K562 (cell line): ENCODE results near the gene RACGAP1. TPM values are rescaled to one million over a fixed set of nuclear protein-coding genes. Genes with fewer than 3 reads are reported as not detected.

Experiments used
- ATAC-seq: fragments of 200-7000 bp; cut with Tn5 transposase; 3 replicates; pipeline ENCODE4 v1.9.1; 2020; ENCODE audit warnings: moderate library complexity
- BruUV-seq: library from RNA; stranded (reverse); fragments of 400-500 nt; replicated peaks from 2 replicates; lab custom pipeline; 2021; lab: Mats Ljungman, UMichigan
- CTCF ChIA-PET: fragments of 300-600 bp; formaldehyde crosslinking; extraction: SDS; loops from one replicate; lab custom pipeline; 2021; ENCODE audit warnings: low intra/inter-chr PET ratio; lab: Yijun Ruan, JAX
- POLR2A ChIA-PET: fragments of 300-600, 350-650 bp; sonication (Branson Sonifier 250); formaldehyde crosslinking; extraction: SDS; loops from one replicate; lab custom pipeline; 2021; ENCODE audit warnings: antibody characterized with exemption, inconsistent platforms; lab: Yijun Ruan, JAX
- DNase-seq, 4 experiments: peaks; one replicate each; pipeline versions ENCODE4 v3.0.0 to v3.0.0-alpha.2; 2011 to 2018; ENCODE audit warnings: low spot score in 3 of 4, mixed read lengths in 3 of 4; ENCODE audit errors: extremely low read depth in 1 of 4
- FAIRE-seq: peaks from 2 replicates; lab custom pipeline; 2011; peaks lifted over from hg19 to GRCh38; lab: Jason Lieb, UNC
- H2AFZ ChIP-seq: 2 replicates; pipeline ENCODE4 v1.6.0; 2011; ENCODE audit warnings: low read depth, low read length, control low read depth, inconsistent platforms
- H3K27ac ChIP-seq: fragments of 200-600 bp; 3 replicates; pipeline ENCODE4 v1.8.0; 2011; ENCODE audit warnings: low read depth, mild to moderate bottlenecking, control low read depth, inconsistent platforms, low read length, moderate library complexity, mixed read lengths; ENCODE audit errors: extremely low read depth
- H3K27me3 ChIP-seq, 2 experiments: fragments of 300-600 bp in 1 of 2; 2 replicates in 1 of 2; 3 replicates in 1 of 2; pipeline versions ENCODE4 v1.6.0 to v1.8.0; 2011; ENCODE audit warnings: inconsistent platforms in 2 of 2, low read length in 2 of 2, mild to moderate bottlenecking in 1 of 2, mixed read lengths in 1 of 2, moderate library complexity in 1 of 2; ENCODE audit not compliant: control insufficient read depth in 2 of 2, insufficient read depth in 2 of 2
- H3K36me3 ChIP-seq: fragments of 300-600 bp; 3 replicates; pipeline ENCODE4 v1.8.0; 2011; ENCODE audit warnings: mild to moderate bottlenecking, low read length, inconsistent platforms; ENCODE audit not compliant: control insufficient read depth, insufficient read depth
- H3K4me1 ChIP-seq, 2 experiments: fragments of 200-600 bp in 1 of 2; replicated peaks in 1 of 2; 2 replicates in 1 of 2; 3 replicates in 1 of 2; pipeline versions ENCODE4 v1.5.1 to v1.8.0; 2011; ENCODE audit warnings: inconsistent platforms in 2 of 2, low read length in 2 of 2, mild to moderate bottlenecking in 1 of 2, mixed read lengths in 1 of 2, moderate library complexity in 1 of 2; ENCODE audit not compliant: control insufficient read depth in 2 of 2, insufficient read depth in 2 of 2
- H3K4me2 ChIP-seq: 2 replicates; pipeline ENCODE4 v1.6.1; 2011; ENCODE audit warnings: low read length, control low read depth, inconsistent platforms, mixed read lengths; ENCODE audit not compliant: insufficient read depth
- H3K4me3 ChIP-seq: fragments of 200-600 bp; sonication (generic), shearing (Covaris generic); 2 replicates; pipeline ENCODE4 v1.5.1; 2016; ENCODE audit warnings: control low read depth, inconsistent platforms
- H3K79me2 ChIP-seq: fragments of 200-600 bp; 3 replicates; pipeline ENCODE4 v1.8.0; 2011; ENCODE audit warnings: low read length, inconsistent platforms; ENCODE audit not compliant: control insufficient read depth, insufficient read depth
- H3K9ac ChIP-seq, 2 experiments: 2 replicates each; pipeline versions ENCODE4 v1.6.0 to v1.6.1; 2011; ENCODE audit warnings: low read depth in 2 of 2, low read length in 2 of 2, control low read depth in 1 of 2, inconsistent platforms in 1 of 2, mild to moderate bottlenecking in 1 of 2, mixed read lengths in 1 of 2; ENCODE audit not compliant: insufficient read depth in 1 of 2
- H3K9me1 ChIP-seq: one replicate; pipeline ENCODE4 v1.6.0; 2011; ENCODE audit warnings: inconsistent platforms, mild to moderate bottlenecking, low read length, moderate library complexity; ENCODE audit not compliant: control insufficient read depth, insufficient read depth
- H3K9me3 ChIP-seq: replicated peaks from 2 replicates; pipeline ENCODE4 v1.5.1; 2011; ENCODE audit warnings: low read depth, low read length, inconsistent platforms; ENCODE audit not compliant: control insufficient read depth, insufficient read depth
- H4K20me1 ChIP-seq: replicated peaks from 2 replicates; pipeline ENCODE4 v1.6.1; 2011; ENCODE audit warnings: low read length, inconsistent platforms, mixed read lengths; ENCODE audit not compliant: control insufficient read depth, insufficient read depth
- BCL6 ChIP-seq: fragments of 250-450 bp; sonication (Bioruptor Pico); IDR thresholded peaks from 2 replicates; pipeline ENCODE4 v1.4.0; 2020
- L3MBTL2 ChIP-seq: fragments of 450-650 bp; IDR thresholded peaks from 2 replicates; pipeline ENCODE4 v1.6.1; 2016; ENCODE audit warnings: mild to moderate bottlenecking, moderate library complexity
- PTTG1 ChIP-seq: fragments of 450-650 bp; IDR thresholded peaks from 2 replicates; pipeline ENCODE4 v1.6.1; 2016; ENCODE audit warnings: low read depth, mild to moderate bottlenecking, missing genetic modification characterization, missing compliant biosample characterization
- ZBED1 ChIP-seq: IDR thresholded peaks from 2 replicates; pipeline ENCODE4 v1.6.1; 2014
- ZNF133 ChIP-seq: fragments of 250-450 bp; sonication (Bioruptor Pico); IDR thresholded peaks from 2 replicates; pipeline ENCODE4 v1.4.0; 2020; ENCODE audit warnings: mild to moderate bottlenecking
- ZNF239 ChIP-seq: fragments of 250-450 bp; sonication (Bioruptor Pico); IDR thresholded peaks from 2 replicates; pipeline ENCODE4 v1.4.0; 2020; ENCODE audit warnings: mild to moderate bottlenecking
- ZNF436 ChIP-seq: fragments of 250-450, 450-650 bp; sonication (Bioruptor Pico); formaldehyde crosslinking; IDR thresholded peaks from 2 replicates; pipeline ENCODE4 v1.7.0; 2020; ENCODE audit warnings: mild to moderate bottlenecking
- ZNF695 ChIP-seq: fragments of 450-650 bp; formaldehyde crosslinking; IDR thresholded peaks from 2 replicates; pipeline ENCODE4 v1.4.0; 2020; ENCODE audit warnings: mild to moderate bottlenecking, moderate library complexity
- WGBS: fragments of 100-300 bp; shearing (Covaris generic); methylation state at CpG from one replicate; pipeline ENCODE4 v1.1.6; 2016; ENCODE audit warnings: low coverage, mixed read lengths; ENCODE audit not compliant: insufficient coverage; ENCODE audit errors: missing lambda C conversion rate; 5-methylcytosine and 5-hydroxymethylcytosine counted together
- in situ Hi-C: fragments of 300-500 bp; cut with MboI; formaldehyde crosslinking; loops from 4 replicates; pipeline ENCODE4 v1.15.0; 2018; ENCODE audit warnings: inconsistent platforms, mixed read lengths
- intact Hi-C: fragments of 100-400 bp; cut with micrococcal nuclease; formaldehyde crosslinking; loops from 2 replicates; pipeline ENCODE4 v1.14.2; 2022
- polyA plus RNA-seq, 8 experiments: library from polyadenylated mRNA; depleted of rRNA in 4 of 8; stranded (reverse) in 5 of 8; unstranded in 3 of 8; fragments of >200 nt; fragmentation: Nextera tagmentation in 2 of 8; fragmentation: Illumina TruSeq in 1 of 8; extraction: Ambion mirVana in 2 of 8; extraction: Trizol in 1 of 8; gene quantifications; 2 replicates each; pipeline versions ENCODE4 v1.2.1 to v1.2.3, GENCODE V29; 2011 to 2014; ENCODE audit warnings: inconsistent platforms in 1 of 8, missing spikeins in 1 of 8
- total RNA-seq, 7 experiments: library from RNA; depleted of rRNA in 6 of 7; stranded (reverse); fragments of >200 nt in 6 of 7; fragmentation: Illumina TruSeq in 2 of 7; extraction: Trizol in 2 of 7; gene quantifications; 2 replicates each; pipeline versions ENCODE4 v1.2.1 to v1.2.3, GENCODE V29; 2011 to 2021; ENCODE audit warnings: low replicate concordance in 1 of 7
- TF ChIP-seq, protein P1 (sequence below): fragments of 450-650 bp; IDR thresholded peaks from 2 replicates; pipeline ENCODE4 v1.6.1; 2017; ENCODE audit warnings: mild to moderate bottlenecking, moderate library complexity
- TF ChIP-seq, protein P2 (sequence below): sonication (generic); formaldehyde crosslinking; IDR thresholded peaks from 2 replicates; pipeline ENCODE4 v1.8.0; 2022; ENCODE audit warnings: mild to moderate bottlenecking, missing genetic modification reagents
- TF ChIP-seq, protein P3 (sequence below): IDR thresholded peaks from 3 replicates; pipeline ENCODE4 v1.6.1; 2011; ENCODE audit warnings: borderline replicate concordance, mild to moderate bottlenecking, moderate library complexity; ENCODE audit not compliant: insufficient read length; ENCODE audit errors: extremely low read depth
- TF ChIP-seq, protein P4 (sequence below): fragments of 450-650 bp; IDR thresholded peaks from 2 replicates; pipeline ENCODE4 v1.6.1; 2018; ENCODE audit warnings: mild to moderate bottlenecking, low read depth; ENCODE audit not compliant: partially characterized antibody
- TF ChIP-seq, protein P5 (sequence below): fragments of 450-650 bp; IDR thresholded peaks from 2 replicates; pipeline ENCODE4 v1.6.1; 2017; ENCODE audit warnings: antibody characterized with exemption

The RACGAP1 gene
- total and polyA plus RNA-seq, 9 of the 15 experiments (the other 6 are each of a cell fraction or from before 2014, with no cell fraction given), result 56.4 to 92.9 (median 71.8) TPM

DNA sequence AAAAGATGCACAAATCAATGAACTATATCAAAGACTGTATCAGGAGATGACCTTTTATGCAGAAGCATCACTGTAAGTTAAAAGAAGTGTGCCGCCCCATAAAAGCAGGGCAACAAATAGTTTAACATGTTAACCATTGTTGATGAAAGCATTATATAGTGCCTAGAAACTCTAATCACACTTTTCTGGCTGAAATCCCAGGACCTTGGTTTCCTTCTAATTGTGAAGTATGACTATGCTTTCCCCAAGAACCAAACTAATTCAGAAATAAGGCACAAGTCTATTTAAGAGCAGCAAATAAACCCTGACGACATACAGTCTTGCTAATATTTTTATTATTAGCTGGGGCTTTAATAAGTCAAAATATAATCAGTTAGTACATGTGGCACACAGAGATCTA lies 21.7 kb downstream of the RACGAP1 start (continued):
- TF ChIP-seq, protein P1, sequence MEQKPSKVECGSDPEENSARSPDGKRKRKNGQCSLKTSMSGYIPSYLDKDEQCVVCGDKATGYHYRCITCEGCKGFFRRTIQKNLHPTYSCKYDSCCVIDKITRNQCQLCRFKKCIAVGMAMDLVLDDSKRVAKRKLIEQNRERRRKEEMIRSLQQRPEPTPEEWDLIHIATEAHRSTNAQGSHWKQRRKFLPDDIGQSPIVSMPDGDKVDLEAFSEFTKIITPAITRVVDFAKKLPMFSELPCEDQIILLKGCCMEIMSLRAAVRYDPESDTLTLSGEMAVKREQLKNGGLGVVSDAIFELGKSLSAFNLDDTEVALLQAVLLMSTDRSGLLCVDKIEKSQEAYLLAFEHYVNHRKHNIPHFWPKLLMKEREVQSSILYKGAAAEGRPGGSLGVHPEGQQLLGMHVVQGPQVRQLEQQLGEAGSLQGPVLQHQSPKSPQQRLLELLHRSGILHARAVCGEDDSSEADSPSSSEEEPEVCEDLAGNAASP, result no peak
- TF ChIP-seq, protein P2, sequence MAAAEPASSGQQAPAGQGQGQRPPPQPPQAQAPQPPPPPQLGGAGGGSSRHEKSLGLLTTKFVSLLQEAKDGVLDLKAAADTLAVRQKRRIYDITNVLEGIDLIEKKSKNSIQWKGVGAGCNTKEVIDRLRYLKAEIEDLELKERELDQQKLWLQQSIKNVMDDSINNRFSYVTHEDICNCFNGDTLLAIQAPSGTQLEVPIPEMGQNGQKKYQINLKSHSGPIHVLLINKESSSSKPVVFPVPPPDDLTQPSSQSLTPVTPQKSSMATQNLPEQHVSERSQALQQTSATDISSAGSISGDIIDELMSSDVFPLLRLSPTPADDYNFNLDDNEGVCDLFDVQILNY (CRISPR knock-in tag), result no peak
- no peak for TF ChIP-seq ZNF695 (CRISPR knock-in tag)
- TF ChIP-seq, all 486 proteins: peak for 0

DNA sequence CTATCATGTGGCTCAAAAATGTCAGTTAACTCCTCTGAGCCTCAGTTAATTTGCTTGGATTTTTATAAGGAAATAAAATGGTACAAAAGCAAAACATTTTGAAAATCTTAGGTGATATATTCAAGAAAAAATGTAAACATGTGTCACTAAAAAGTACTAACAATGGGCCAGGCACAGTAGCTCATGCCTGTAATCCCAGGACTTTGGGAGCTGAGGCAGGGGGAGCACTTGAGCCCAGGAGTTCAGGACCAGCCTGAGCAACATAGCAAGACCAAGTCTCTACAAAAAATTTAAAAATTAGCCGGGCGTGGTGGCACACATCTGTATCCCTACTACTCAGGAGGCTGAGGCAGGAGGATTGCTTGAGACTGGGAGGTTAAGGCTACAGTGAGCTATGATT lies 26.8 kb downstream of the RACGAP1 start:
- Histone ChIP-seq H3K9me3 (no peaks in the 10 kb centered on the region), H3K9me1 (no peaks in the 10 kb centered on the region), H3K4me2 (no peak overlapping the region), H3K36me3 (peaks cover 87% of the 10 kb centered on the region), H3K4me1 (no peaks in the 10 kb centered on the region), H3K79me2 (no peaks in the 10 kb centered on the region), H3K4me3 (no peak overlapping the region), H2AFZ (no peak overlapping the region), H4K20me1 (no peaks in the 10 kb centered on the region), H3K27me3 (no peaks in the 10 kb centered on the region), H3K9ac (no peak overlapping the region), H3K27ac (no peak overlapping the region)
- DNase-seq, result no peak
- intact Hi-C loops (no loop called here), in situ Hi-C loops (no loop called here)
- 96% methylated on average over 2 of the region's 2 CpGs for WGBS
- POLR2A ChIA-PET, result interaction anchor here (0.6 to 1.8 kb wide), 2 partner anchors 10 to 12 kb away, joined by 3 to 5 read pairs; no protein-coding TSS in a partner anchor
- ATAC-seq, result no peak
- CTCF ChIA-PET, result no interaction called here
- BruUV-seq, result no TSS peak
- FAIRE-seq, result no peak
- TF ChIP-seq PTTG1 (tag) (no peak), ZNF239 (CRISPR knock-in tag) (no peak), ZNF133 (CRISPR knock-in tag) (no peak), ZNF436 (CRISPR knock-in tag) (no peak), BCL6 (CRISPR knock-in tag) (no peak), L3MBTL2 (no peak), ZBED1 (no peak)
- TF ChIP-seq, protein P3, sequence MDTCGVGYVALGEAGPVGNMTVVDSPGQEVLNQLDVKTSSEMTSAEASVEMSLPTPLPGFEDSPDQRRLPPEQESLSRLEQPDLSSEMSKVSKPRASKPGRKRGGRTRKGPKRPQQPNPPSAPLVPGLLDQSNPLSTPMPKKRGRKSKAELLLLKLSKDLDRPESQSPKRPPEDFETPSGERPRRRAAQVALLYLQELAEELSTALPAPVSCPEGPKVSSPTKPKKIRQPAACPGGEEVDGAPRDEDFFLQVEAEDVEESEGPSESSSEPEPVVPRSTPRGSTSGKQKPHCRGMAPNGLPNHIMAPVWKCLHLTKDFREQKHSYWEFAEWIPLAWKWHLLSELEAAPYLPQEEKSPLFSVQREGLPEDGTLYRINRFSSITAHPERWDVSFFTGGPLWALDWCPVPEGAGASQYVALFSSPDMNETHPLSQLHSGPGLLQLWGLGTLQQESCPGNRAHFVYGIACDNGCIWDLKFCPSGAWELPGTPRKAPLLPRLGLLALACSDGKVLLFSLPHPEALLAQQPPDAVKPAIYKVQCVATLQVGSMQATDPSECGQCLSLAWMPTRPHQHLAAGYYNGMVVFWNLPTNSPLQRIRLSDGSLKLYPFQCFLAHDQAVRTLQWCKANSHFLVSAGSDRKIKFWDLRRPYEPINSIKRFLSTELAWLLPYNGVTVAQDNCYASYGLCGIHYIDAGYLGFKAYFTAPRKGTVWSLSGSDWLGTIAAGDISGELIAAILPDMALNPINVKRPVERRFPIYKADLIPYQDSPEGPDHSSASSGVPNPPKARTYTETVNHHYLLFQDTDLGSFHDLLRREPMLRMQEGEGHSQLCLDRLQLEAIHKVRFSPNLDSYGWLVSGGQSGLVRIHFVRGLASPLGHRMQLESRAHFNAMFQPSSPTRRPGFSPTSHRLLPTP, result no peak
- TF ChIP-seq, protein P4, sequence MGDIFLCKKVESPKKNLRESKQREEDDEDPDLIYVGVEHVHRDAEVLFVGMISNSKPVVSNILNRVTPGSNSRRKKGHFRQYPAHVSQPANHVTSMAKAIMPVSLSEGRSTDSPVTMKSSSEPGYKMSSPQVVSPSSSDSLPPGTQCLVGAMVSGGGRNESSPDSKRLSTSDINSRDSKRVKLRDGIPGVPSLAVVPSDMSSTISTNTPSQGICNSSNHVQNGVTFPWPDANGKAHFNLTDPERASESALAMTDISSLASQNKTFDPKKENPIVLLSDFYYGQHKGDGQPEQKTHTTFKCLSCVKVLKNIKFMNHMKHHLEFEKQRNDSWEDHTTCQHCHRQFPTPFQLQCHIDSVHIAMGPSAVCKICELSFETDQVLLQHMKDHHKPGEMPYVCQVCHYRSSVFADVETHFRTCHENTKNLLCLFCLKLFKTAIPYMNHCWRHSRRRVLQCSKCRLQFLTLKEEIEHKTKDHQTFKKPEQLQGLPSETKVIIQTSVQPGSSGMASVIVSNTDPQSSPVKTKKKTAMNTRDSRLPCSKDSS, result no peak
- TF ChIP-seq, protein P5, sequence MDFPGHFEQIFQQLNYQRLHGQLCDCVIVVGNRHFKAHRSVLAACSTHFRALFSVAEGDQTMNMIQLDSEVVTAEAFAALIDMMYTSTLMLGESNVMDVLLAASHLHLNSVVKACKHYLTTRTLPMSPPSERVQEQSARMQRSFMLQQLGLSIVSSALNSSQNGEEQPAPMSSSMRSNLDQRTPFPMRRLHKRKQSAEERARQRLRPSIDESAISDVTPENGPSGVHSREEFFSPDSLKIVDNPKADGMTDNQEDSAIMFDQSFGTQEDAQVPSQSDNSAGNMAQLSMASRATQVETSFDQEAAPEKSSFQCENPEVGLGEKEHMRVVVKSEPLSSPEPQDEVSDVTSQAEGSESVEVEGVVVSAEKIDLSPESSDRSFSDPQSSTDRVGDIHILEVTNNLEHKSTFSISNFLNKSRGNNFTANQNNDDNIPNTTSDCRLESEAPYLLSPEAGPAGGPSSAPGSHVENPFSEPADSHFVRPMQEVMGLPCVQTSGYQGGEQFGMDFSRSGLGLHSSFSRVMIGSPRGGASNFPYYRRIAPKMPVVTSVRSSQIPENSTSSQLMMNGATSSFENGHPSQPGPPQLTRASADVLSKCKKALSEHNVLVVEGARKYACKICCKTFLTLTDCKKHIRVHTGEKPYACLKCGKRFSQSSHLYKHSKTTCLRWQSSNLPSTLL, result no peak
